DMS 273 (cell line): Measurements from ENCODE around the gene OTULIN.
A peak's percentile ranks its signal among the peaks of the same experiment; 100 is the strongest.

Experiments used
- DNase-seq: peaks from one replicate; lab custom pipeline; 2025; ENCODE audit not compliant: unreplicated experiment; lab: John Stamatoyannopoulos, UW

Gene OTULIN

DNA sequence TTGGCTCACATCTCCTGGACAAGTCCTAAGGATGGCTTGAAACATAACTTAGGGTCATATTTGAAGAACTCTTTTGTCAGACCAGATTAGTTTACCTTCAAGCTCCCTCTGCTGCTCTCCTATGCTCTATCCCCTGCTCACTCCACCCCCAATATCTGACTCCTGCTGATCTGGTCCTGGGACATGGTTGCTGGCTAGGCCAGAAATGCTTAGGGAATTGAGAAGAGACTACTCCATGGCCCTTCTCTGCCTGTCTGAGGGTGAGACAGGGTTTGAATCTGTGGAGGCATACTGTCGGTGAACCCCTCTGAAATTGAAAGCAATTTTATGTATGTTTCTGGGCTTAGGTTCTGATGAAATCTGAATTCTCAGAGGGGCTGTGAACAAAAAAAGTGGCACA is 3.3 kb downstream of the OTULIN start:
- no peak for DNase-seq

DNA sequence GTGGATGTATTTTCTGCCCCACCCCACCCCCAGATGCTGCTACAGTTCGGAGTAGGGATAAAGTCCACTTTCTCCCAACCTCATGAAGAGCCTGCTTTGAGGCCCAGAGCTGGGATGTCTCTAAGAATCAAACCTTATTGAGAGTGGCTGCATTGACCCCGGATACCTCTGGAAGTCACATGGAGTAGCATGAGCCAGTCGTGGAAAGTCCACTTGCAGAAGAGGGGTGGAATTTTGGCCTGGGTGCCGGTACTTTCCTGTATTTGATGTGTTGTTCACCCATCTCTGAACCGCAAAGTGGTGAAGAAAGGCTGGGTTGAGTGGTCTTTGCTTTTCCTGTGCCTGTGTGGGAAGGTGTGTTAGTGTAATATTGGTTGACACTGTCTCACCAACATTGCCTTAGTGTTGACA is 3.7 kb downstream of the OTULIN start:
- DNase-seq = no peak

DNA sequence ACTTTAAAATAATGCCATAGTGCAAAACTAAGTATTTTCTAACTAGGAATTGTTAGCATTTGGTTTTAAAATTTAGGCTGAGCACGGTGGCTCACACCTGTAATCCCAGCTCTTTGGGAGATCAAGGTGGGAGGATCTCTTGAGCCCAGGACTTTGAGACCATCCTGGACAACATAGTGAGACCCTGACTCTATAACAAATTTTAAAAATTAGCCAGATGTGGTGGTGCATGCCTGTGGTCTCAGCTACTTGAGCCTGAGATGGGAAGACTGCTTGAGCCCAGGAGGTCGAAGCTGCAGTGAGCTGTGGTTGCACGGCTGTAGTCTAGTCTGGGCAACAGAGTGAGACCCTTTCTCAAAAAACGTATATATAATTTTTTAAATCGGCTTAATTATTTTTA is 4.9 kb downstream of the OTULIN start:
- no peak for DNase-seq

DNA sequence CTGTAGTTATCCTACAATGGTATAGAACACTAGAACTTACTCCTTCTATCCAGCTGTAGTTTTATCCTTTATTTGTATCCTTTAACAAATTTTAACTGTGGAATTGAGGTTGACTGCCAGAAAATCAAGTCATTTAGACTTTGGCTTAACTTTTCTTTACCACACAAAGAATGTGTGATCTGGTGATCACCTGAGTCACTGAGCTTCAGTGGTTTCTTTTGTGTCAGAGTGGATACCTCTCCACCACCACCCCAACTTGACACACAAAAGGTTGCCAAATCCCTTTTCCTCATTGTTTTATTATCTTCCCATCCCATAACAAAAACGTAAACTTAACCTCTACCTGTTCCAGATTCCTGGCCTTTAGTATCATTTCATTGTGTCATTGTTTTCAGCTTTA is 5.5 kb downstream of the OTULIN start:
- no peak for DNase-seq

DNA sequence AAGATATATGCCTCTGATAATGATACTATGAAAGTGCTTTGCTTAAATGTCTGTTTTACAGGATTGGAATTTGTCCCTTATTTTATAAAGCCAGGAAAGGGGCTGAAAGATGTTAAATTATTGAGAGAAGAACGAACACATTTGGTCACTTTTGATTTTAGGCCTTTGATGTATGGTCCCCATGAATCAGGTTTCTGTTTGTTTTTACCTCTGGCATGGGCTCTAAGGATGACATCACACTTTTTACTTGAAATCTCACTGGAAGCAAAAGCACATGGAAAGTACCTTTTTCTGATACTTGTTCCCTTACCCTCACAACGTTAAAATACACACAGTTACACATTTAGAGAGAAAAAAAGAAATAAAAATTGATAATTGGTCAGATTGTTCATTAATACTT is 6.9 kb downstream of the OTULIN start:
- DNase-seq = peak; percentile 23

DNA sequence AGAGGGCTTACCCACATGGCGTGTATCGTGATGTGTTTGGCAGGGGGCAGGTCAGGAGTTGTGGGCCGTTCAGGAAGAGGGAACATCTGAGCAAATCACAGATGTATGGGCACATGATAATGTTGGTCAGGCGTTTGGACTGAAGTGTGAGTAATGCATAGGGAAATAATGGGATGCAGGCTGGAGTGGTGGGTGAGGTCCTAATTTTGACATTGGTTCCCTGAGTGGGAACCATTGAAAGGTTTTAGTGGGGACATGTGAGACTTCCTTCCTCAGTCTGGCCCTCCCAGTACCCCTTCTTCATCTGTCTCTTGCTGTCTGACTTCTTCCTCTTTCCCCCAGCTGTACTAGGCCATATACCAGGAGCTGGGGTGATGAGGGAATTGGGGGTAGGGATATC is 7.6 kb downstream of the OTULIN start:
- peak; percentile 8 for DNase-seq

DNA sequence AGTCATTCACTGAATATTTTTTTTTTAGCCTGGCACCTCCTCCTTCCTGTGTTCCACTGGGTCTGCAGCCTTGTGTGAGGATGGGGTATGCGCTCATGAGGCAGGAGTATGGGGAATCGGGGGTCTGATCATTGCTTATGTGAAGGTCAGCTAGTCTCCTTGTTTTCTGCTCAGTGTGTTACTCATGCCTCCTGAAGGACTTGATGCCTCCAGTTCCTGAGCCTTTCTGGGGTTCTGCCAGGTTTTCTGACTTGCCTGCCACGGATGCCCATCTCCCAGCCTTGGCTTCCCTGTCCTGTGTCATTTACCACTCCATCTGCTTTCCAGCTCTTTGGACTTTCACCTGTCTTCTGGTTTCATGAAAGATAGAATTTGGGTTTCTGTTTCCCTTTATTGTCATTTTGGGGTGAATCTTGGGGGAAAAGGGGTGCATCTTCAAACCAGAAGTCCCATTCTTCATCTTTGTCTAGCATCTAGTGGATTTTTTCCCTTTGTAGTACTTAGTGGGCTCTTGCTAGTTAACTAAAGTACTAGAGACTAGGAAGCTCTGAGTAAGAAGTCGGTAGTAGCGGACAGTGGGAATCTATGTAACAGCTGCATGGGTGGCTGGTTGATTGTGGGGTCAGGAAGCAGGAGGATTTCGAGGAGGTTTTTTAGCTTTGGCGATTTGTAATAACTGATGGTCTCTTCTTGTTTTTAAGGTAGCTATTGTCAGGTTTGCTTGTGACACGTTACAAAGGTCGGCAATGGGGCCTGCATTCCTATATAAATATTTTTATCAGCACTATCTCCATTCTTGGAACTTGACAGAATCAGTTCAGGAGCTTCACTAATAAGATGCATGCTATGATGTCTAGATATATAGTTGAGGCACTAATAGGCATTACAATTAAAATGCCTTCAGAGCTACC is 8.2 kb downstream of the OTULIN start:
- DNase-seq = peak; percentile 44

DNA sequence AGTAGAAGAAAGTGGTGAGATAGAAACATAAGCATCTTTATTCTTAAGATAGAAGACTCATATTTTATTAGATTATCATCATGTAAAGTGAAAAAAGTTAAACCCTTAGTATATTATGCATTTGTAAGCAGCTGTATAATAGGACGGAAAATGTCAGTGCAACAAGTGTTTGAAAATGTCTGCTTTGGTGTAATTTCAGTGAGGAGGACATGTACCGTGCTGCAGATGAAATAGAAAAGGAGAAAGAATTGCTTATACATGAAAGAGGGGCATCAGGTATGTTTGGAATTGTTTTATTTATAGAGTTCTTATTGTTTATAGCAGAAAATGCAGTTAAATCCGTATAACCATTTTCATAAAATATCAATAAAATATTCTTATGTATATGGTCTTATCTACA is 8.9 kb downstream of the OTULIN start:
- no peak for DNase-seq

DNA sequence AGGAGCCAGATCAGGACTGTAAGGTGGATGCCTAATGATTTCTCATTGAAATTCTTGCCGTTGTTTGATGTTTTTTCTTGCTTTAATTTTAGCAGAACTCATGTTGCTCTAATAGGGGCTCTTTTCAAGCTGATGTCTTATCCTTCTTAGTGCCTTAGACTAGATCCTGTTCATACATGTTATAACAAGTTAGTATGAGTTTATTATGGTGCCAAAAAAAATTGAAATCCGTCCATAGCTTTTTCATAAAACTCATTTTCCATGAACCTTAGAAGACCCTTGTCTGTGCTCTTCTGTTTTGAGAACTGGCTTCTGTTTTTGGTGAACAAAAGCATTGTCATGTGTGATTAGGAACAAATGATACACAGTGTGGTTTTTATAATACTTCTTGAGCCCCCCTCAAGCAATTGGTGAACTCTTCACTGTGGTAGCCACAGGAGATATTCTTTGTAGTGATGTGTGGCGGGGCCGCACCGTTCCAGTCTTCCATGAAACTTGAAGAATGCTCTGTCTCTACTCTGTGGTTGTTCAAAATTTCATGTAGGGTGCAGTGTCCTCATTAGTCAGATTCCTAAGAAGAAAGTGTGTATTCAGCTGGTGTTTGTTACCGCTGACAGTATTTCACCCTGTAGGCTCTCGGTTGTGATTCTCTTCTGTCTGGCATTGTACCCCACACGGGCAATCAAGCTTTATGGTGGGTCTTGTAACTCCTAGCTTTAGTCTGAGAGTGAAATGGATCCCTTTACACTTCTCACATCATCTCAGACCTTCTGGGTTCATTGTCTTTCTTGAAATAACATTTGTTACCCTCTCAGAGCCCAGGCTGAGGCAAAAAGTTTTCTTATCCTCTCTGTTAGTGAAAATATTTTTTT is 10.7 kb downstream of the OTULIN start:
- DNase-seq = no peak

DNA sequence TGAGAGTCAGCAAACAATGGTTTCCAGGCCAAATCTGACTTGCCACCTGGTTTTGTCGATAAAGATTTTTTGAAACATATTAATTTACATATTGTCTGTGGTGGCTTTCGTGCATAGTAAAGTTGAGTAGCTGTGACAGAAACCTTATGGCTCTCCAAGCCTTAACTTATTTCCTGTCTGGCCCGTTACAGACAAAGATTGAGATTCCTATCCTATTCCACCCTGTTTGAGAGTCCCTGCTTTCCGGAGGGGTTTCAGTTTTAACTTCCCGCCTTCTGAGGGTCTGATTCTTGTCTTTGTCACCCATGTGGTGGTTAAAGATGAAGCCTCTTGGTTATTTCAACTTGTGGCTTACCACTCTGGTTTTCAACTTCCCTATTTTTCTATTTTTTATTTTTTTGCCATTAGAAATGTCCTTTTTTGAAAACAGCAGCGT is 11.4 kb downstream of the OTULIN start:
- DNase-seq = no peak

DNA sequence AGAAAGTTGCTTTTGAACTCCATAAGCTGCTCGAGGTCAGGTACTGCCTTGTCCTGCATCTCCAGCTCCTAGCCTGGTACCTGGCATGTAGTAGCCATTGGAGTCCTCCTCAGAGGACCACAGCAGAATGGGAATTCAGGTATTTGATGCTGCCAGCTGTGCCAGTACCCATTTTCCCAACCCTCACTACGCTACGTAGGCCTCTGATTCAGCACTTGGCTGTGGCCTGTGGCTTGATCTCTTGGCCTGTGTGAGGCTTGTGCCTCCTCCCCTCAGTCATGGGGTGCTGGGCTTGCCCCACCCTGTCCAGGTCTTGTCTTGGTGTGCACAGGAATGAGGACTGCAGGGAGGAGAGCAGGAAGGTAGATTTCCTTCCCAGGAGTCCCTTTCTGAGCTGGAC is 11.8 kb downstream of the OTULIN start:
- DNase-seq = no peak

DNA sequence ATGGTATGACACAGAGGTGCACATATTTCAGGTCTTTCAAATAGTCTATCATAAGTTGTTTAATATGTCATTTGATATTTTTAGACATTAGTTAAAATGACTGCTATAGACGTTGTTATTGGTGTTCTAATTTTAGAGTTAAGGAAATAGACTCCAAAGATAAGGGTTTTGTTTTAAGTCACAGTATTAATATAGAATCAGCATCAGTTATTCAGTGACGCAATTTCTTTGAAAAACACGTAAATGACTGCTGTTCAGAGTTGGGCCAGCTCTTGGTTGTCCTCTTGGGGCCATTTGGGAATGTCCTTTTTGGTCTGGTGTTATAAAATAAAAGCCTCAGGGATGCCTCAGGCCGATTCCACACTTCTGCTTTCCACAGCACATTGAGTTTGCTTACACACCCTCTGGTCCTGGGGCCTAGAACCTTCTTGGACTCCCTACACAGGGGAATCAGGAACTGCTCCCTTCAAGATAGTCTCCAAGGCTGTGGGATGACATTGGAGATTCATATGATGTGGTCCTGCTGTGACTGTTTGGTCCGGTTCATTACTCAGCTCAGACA is 14.3 kb downstream of the OTULIN start:
- DNase-seq = no peak

DNA sequence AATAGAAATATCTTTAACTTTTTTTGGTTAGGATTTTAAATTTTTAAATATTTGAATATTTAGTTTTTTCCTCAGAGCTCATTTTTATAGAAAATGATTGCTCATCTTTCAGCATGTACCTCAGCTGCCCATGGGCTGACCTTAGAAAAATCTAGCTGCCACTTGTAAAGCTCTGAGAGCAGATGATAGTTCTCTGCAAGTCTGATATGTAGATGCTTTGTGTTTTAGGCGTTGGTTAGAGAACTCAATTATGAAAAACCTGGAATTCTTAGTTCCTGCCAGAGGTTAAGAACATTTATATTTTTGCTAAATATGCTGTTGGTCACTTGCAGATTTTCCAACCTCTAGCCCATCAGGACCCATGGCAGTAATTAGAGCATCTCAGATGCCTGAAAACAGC is 15.1 kb downstream of the OTULIN start:
- DNase-seq = no peak

DNA sequence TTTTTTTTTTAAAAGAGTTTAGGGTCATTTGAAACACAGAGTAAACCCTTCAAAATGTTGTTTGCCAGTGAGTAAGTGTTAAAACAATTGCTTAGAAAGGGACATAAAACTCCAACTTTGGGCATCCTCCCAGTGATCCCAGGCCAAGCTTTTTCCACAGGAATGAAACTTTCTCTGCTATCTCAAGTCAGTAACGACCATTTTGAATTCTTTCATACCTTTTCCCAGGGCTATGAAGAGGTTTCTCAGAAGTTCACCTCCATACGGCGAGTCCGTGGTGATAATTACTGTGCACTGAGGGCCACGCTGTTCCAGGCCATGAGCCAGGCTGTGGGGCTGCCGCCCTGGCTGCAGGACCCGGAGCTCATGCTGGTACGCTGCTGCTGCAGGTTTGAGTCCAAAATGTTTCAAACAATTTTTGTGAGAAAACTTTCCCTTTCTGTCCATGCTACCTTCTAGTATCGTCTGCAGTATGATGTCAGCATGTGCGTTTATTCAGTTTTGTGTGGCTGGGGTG is 16.8 kb downstream of the OTULIN start:
- DNase-seq = no peak

DNA sequence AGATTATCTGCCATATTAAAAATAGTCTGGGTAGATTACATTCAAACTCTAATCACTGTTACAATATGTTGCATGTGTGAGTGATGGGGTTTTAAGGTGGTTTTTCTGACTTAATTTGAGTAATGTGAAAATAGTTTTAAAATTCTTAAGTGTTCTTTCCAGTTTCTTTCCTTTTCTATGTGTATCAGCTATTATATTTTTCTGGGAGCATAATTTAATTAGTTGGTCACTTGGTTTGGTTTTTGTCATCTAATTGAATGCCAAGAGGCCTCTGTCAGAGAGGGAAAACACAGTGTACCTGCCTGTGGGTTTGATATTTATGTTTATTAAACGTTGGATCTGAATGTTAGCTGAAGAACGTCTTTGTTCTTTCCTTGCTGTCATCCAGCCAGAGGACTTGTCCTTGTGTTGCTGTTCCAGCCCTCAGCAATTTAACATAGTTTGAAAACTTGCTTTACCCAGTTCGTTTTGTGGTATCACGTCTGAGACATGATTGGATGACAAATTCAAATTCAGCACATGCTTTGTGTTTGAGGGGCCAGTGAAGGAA is 19.5 kb downstream of the OTULIN start:
- DNase-seq = no peak

DNA sequence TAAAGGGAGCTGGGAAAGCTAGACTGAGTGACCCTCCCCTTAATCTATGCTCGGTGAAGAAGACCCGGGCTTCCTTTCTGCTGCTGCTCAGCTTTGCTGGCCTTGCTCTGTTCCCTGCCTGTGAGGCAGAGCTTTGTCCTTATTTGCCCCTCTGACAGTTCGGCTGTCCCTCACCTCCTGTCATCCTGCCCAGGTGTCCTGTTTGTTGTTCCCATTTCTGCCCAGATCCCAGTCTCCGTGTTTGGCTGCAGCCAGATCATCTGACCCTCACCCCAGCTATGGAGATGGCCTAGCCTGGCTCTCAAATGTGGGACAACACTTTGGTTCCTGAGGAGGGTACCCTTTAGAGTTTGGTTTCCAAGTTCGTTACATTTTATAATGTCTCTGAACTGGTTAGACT is 20.2 kb downstream of the OTULIN start:
- no peak for DNase-seq

DNA sequence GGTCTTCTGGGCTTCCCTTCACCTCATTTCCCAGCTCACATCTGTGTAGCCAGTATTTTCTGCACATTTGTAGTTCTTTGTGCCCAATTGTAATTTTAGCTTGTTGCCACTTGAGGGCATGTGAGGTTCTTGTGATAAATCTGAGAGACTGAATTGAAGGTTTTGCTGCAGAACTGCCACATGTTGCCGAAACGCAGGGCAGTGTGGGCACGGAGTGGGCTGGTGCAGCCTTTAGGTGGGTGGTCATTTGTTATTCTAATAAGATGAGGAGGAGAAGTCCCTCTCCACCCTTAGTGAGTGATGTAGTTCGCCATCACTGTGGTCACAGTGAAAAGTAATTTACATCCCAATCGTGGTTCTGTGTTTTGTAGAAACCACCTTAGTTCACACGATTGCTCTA is 21.2 kb downstream of the OTULIN start:
- peak; percentile 75 for DNase-seq

DNA sequence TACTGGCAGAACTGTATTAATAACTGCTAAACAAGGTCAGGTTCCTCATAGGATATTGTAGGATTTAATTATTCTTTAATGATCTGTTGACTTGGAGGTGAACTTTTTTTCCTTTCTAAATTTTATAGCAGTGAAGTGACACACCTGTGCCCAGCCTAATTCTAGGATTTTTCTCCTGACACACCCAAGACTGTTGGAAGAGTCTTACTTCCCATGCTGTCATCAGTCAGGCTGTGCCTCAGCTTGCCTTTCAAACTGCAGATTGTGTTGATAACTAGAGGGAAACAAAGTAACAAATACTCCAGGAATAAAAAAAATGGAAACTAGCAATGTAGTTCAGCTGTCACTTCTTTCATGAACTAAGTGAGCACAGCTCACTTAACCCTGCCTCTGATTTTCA is 22.0 kb downstream of the OTULIN start:
- no peak for DNase-seq

DNA sequence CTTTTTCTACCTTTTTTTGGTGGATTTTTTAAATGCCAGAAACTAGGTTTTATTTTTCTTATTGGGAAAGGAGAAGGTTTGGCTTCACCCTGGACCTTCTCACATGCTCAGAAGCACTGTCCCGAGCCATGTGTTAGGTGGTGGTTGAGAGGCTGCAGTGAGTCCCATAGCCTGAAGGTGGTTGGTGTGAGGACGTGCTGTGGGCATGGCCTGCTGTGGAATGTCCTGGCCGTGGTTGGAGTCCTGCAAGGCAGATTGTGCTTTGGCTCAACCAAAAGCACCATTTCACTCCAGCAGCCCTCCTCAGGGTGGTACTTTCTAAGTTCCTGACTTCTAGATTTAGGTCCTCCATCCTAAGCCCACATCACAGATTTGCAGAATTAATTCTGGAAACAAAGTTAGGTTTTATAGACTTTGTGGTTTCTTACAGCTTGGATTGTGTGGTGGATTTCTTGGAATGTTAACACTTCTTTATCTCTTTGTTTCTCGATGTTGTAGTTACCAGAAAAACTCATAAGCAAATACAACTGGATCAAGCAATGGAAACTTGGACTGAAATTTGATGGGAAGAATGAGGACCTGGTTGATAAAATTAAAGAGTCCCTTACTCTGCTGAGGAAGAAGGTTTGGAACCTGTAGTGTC is 22.6 kb downstream of the OTULIN start:
- no peak for DNase-seq

DNA sequence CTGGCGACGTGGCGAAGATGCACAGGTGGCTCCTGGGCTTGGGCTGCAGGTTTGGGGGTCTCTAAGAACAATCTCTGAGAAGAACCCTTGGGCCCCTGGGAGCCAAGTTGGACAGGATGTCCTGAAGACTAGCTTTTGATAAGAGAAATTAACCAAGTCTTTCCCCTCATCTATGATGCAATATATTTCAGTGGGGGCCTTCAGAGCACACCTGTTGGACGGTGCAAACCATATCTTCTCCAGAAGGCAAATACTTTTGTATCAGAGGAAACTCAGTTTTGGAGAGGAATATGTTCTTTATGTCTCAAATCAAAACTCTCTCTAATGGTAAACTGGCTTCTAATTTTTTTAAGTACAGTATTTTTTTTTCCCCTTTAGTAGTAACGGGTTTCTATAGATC is 28.6 kb downstream of the OTULIN start:
- DNase-seq = no peak

DNA sequence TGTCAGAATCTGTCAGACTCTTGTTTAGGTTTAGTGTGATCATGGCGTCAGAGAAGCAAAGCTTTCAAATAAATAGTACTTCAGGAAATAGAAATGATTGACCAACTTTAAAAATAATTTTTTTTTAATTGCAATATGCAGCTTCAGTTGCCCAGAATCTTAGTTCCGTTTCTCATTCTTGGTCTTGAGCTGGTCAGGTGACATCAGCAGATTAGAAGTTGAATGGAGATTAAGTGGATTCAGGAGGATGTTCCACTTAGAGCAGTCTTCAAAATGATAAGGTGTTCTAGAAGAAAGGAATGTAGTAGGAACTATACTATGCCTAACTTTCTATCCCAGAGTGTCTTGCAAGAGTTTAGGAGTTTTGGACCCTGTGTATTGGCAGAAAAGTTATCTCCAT is 30.6 kb downstream of the OTULIN start:
- DNase-seq = no peak
